SK-N-SH (cell line): ENCODE data around the gene SCN4B.

ENCODE experiments used
- CTCF ChIP-seq: fragments of 200-600 bp; sonication (generic); IDR thresholded peaks from 2 replicates; pipeline ENCODE4 v1.6.1; 2017; ENCODE audit warnings: antibody characterized with exemption, mild to moderate bottlenecking, moderate library complexity
- ELF1 ChIP-seq: IDR thresholded peaks from 2 replicates; pipeline ENCODE4 v1.4.0; 2012
- EP300 ChIP-seq, 2 experiments: IDR thresholded peaks; 2 replicates each; pipeline versions ENCODE4 v1.4.0 to v1.6.1; 2012; ENCODE audit warnings: borderline replicate concordance in 1 of 2, low read depth in 1 of 2, low read length in 1 of 2
- FOXM1 ChIP-seq: IDR thresholded peaks from 2 replicates; pipeline ENCODE4 v1.4.0; 2012; ENCODE audit warnings: low read depth, mild to moderate bottlenecking
- MAX ChIP-seq: IDR thresholded peaks from 2 replicates; pipeline ENCODE4 v1.4.0; 2012; ENCODE audit warnings: low read depth
- MXI1 ChIP-seq: IDR thresholded peaks from 2 replicates; pipeline ENCODE4 v1.6.1; 2012; ENCODE audit warnings: mild to moderate bottlenecking, low read depth, low read length, improper control_type of control experiment
- PBX3 ChIP-seq: IDR thresholded peaks from 2 replicates; pipeline ENCODE4; 2012
- POLR2AphosphoS5 ChIP-seq: IDR thresholded peaks from 2 replicates; pipeline ENCODE4 v1.6.1; 2012; ENCODE audit warnings: low read depth, low read length
- TAF1 ChIP-seq: IDR thresholded peaks from 2 replicates; pipeline ENCODE4 v1.6.1; 2012; ENCODE audit warnings: low read depth, mild to moderate bottlenecking, low read length, moderate library complexity, borderline replicate concordance
- TCF12 ChIP-seq: IDR thresholded peaks from 2 replicates; pipeline ENCODE4 v1.4.0; 2012
- YY1 ChIP-seq: IDR thresholded peaks from 2 replicates; pipeline ENCODE4 v1.4.0; 2012; ENCODE audit warnings: low read depth, mild to moderate bottlenecking
- TF ChIP-seq, protein P1 (sequence below): fragments of 150-350 bp; IDR thresholded peaks from 2 replicates; pipeline ENCODE4 v1.6.1; 2017; ENCODE audit warnings: antibody characterized with exemption, low read length, low read depth, borderline replicate concordance

GRCh38 chr11:118200497-118200896, 47.9 kb upstream of the SCN4B start:
- TF ChIP-seq TCF12 (no peak), CTCF (no peak), ELF1 (no peak), POLR2AphosphoS5 (no peak), EP300 (IDR thresholded peaks at IDR 0.05; ENCODE audit: borderline replicate concordance in 1 of 2, low read depth in 1 of 2, low read length in 1 of 2) (no peak), FOXM1 (no peak), TAF1 (no peak), YY1 (no peak), MAX (no peak), MXI1 (no peak), PBX3 (no peak)
- TF ChIP-seq, protein P1, sequence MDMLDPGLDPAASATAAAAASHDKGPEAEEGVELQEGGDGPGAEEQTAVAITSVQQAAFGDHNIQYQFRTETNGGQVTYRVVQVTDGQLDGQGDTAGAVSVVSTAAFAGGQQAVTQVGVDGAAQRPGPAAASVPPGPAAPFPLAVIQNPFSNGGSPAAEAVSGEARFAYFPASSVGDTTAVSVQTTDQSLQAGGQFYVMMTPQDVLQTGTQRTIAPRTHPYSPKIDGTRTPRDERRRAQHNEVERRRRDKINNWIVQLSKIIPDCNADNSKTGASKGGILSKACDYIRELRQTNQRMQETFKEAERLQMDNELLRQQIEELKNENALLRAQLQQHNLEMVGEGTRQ = no peak
